ENCODE results near the gene SSBP3.

GRCh38 chr1:54340434-54340833 lies 65.8 kb downstream of the SSBP3 start:
- no peak for TF ChIP-seq CTCF (conservative IDR thresholded peaks at IDR 0.05; ENCODE audit: low read depth in 2 of 2)
- TF ChIP-seq EZH2 (IDR thresholded peaks at IDR 0.05; ENCODE audit: low read depth, unreplicated experiment), result no peak
- no peak for TF ChIP-seq EZH2phosphoT487 (IDR thresholded peaks at IDR 0.05; ENCODE audit: unreplicated experiment)
- TF ChIP-seq POLR2AphosphoS5 (IDR thresholded peaks at IDR 0.05; ENCODE audit: low read depth), result no peak
- no peak for TF ChIP-seq REST (IDR thresholded peaks at IDR 0.05; ENCODE audit: unreplicated experiment)
- TF ChIP-seq ZNF331 (CRISPR knock-in tag; IDR thresholded peaks at IDR 0.05; ENCODE audit: low read depth), result no peak
- TF ChIP-seq JUNB (IDR thresholded peaks at IDR 0.05; ENCODE audit: unreplicated experiment), result no peak
- no peak for TF ChIP-seq ZNF114 (CRISPR knock-in tag; IDR thresholded peaks at IDR 0.05)
- TF ChIP-seq ZNF462 (CRISPR knock-in tag; IDR thresholded peaks at IDR 0.05), result no peak
